KBM-7 (cell line): Measurements from ENCODE around the gene NKX2-3.

ENCODE experiments used
- DNase-seq: peaks from one replicate; pipeline ENCODE4 v3.0.0-alpha.2; 2015
- in situ Hi-C: fragments of 300-500 bp; cut with MboI; formaldehyde crosslinking; loops from 2 replicates; pipeline ENCODE4 v1.14.3; 2020; ENCODE audit warnings: low sequenced_read_pairs, low pct_unique_long_range_greater_than_20kb, mixed read lengths

The NKX2-3 gene

GRCh38 chr10:99532687-99533495 is at the start of gene NKX2-3:
TSS of gene NKX2-3 (plus strand) at chr10:99532942. CDS start at chr10:99533132, 190 bp downstream.
- in situ Hi-C loops, result no loop called here
- DNase-seq, result no peak

GRCh38 chr10:99484626-99485581 is 47.8 kb upstream of the NKX2-3 start:
- no peak for DNase-seq
- in situ Hi-C loops, result no loop called here

- in situ Hi-C loops, result no loop called here
- no peak for DNase-seq
Measured at GRCh38 chr10:99487125-99487807, 45.5 kb upstream of the NKX2-3 start.

- DNase-seq, result no peak
- in situ Hi-C loops, result no loop called here
Measured at GRCh38 chr10:99489271-99489670, 43.5 kb upstream of the NKX2-3 start.

GRCh38 chr10:99497343-99498025 is 35.3 kb upstream of the NKX2-3 start:
- no peak for DNase-seq
- in situ Hi-C loops, result no loop called here

- in situ Hi-C loops, result no loop called here
- DNase-seq, result no peak
Measured at GRCh38 chr10:99506416-99506815, 26.3 kb upstream of the NKX2-3 start.

GRCh38 chr10:99507265-99507664 is 25.5 kb upstream of the NKX2-3 start:
- in situ Hi-C loops, result no loop called here
- no peak for DNase-seq

GRCh38 chr10:99513061-99513460 is 19.7 kb upstream of the NKX2-3 start:
- in situ Hi-C loops, result no loop called here
- no peak for DNase-seq

GRCh38 chr10:99519690-99520039 is 13.1 kb upstream of the NKX2-3 start:
- DNase-seq, result no peak
- in situ Hi-C loops, result no loop called here

- peak; percentile 23 for DNase-seq
- in situ Hi-C loops, result no loop called here
Measured at GRCh38 chr10:99520040-99520846, 12.5 kb upstream of the NKX2-3 start.

GRCh38 chr10:99520847-99521764 is 11.6 kb upstream of the NKX2-3 start:
- in situ Hi-C loops, result no loop called here
- DNase-seq, result no peak

- in situ Hi-C loops, result no loop called here
- no peak for DNase-seq
Measured at GRCh38 chr10:99521765-99522469, 10.8 kb upstream of the NKX2-3 start.

GRCh38 chr10:99522470-99523250 is 10.1 kb upstream of the NKX2-3 start:
- in situ Hi-C loops, result no loop called here
- no peak for DNase-seq

- in situ Hi-C loops, result no loop called here
- DNase-seq, result no peak
Measured at GRCh38 chr10:99523251-99523773, 9.4 kb upstream of the NKX2-3 start.

GRCh38 chr10:99524050-99524666 is 8.6 kb upstream of the NKX2-3 start:
- in situ Hi-C loops, result no loop called here
- no peak for DNase-seq
